ENCODE data around the gene PDZD8.
A peak's percentile ranks its signal among the peaks of the same experiment; 100 is the strongest.

The PDZD8 gene

DNA sequence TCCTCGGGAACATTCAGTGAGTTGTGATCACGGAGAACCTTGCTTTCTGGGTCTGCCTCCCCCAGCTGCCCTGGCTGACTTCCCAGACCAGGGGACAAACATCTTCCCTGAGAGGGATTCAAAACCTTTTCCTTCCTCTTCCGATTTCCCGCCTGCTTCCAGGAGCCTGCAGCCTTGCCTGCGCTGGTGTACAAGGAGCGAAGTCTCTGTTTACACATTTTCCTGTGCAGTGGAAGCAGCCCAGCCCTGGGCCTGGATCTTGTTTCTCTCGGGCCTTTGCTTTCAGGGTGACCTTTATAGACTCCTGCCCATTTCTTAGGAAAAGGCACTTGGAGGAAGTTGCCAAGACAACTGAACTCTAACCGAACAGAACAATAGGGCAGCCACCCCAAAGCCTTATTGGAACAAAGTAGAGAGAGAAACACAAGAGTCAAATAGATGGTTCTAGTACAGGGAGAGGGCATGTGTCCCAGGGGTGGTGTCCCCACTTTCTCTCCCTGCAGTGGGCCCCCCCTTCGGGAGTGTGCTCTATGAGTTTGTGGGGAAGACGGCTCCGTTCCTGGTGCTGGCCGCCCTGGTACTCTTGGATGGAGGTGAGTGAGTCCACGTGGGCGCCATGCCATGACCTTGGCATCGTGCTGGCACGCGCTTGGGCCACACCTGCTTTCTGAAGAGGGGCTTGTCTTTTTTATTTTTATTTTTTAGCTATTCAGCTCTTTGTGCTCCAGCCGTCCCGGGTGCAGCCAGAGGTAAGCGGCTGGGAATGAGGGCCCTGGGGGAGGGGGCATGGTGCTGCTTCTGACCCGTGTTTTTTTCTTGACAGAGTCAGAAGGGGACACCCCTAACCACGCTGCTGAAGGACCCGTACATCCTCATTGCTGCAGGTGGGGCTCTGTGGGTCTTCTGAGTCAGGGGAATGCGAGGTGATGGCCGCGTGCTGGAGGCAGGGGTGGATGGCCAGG, 120.2 kb downstream of the PDZD8 start:
- Histone ChIP-seq H3K36me3 (ENCODE audit: insufficient read depth, low read length) (no peaks in the 10 kb centered on the region), H3K9ac (ENCODE audit: low read depth, low read length) (no peak overlapping the region), H3K4me1 (ENCODE audit: insufficient read depth, low read length) (peaks cover 11% of the 10 kb centered on the region; the same call in 1 of the 2 replicates), H3K9me3 (ENCODE audit: control insufficient read depth, insufficient read depth, low read length) (no peaks in the 10 kb centered on the region)

DNA sequence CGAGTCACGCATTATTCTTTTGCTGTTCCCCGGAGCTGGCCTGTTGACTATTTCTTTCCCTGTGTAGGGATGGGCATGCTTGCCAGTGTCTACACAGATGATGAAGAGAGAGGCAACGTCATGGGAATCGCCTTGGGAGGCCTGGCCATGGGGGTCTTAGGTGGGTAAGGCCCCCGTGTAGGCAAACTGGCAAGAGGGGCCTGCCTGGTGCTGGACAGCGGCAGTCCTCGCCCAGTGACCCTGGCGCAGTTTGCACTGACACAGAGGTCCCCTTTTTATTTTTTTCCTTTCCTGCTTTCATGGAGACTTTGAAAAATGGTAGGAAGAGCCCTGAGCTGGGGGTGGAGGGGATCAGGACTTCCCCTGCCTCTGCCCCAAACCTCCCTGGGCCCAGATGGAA, 120.9 kb downstream of the PDZD8 start:
- H3K36me3 ChIP-seq (ENCODE audit: insufficient read depth, low read length) = no peaks in the 10 kb centered on the region
- H3K9ac ChIP-seq (ENCODE audit: low read depth, low read length) = no peak overlapping the region
- peaks cover 4% of the 10 kb centered on the region; the same call in 1 of the 2 replicates for H3K4me1 ChIP-seq (ENCODE audit: insufficient read depth, low read length)
- H3K9me3 ChIP-seq (ENCODE audit: control insufficient read depth, insufficient read depth, low read length) = no peaks in the 10 kb centered on the region

DNA sequence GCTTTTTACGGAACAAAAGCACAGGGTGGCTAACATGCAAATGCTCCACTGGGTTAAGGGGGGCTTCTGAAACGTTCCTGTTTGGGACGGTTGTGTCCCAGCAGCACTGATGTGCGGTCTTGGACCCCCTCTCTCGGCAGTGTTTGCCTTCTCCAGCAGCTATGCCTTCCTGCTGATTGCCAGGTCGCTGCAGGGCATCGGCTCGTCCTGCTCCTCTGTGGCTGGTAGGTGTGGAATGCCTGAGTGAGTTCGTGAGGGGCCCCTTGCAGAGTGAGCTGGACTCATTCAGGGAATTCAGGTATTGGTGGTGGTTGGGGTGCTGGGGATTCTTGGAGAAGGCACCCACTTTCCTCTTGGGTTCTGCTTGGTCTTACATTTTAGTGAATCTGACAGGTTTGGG, 121.3 kb downstream of the PDZD8 start:
- H3K9ac ChIP-seq (ENCODE audit: low read depth, low read length) = no peak overlapping the region

GRCh38 chr10:117250411-117250810, 124.8 kb downstream of the PDZD8 start:
- Histone ChIP-seq H3K9me3 (ENCODE audit: control insufficient read depth, insufficient read depth, low read length) (no peaks in the 10 kb centered on the region), H3K9ac (ENCODE audit: low read depth, low read length) (no peak overlapping the region), H3K4me1 (ENCODE audit: insufficient read depth, low read length) (peaks cover 4% of the 10 kb centered on the region; the same call in 1 of the 2 replicates), H3K36me3 (ENCODE audit: insufficient read depth, low read length) (no peaks in the 10 kb centered on the region)

More for the DNA sequence above, 121.3 kb downstream of the PDZD8 start:
- Histone ChIP-seq H3K4me1 (ENCODE audit: insufficient read depth, low read length) (peaks cover 4% of the 10 kb centered on the region; the same call in 1 of the 2 replicates), H3K9me3 (ENCODE audit: control insufficient read depth, insufficient read depth, low read length) (no peaks in the 10 kb centered on the region), H3K36me3 (ENCODE audit: insufficient read depth, low read length) (no peaks in the 10 kb centered on the region)

DNA sequence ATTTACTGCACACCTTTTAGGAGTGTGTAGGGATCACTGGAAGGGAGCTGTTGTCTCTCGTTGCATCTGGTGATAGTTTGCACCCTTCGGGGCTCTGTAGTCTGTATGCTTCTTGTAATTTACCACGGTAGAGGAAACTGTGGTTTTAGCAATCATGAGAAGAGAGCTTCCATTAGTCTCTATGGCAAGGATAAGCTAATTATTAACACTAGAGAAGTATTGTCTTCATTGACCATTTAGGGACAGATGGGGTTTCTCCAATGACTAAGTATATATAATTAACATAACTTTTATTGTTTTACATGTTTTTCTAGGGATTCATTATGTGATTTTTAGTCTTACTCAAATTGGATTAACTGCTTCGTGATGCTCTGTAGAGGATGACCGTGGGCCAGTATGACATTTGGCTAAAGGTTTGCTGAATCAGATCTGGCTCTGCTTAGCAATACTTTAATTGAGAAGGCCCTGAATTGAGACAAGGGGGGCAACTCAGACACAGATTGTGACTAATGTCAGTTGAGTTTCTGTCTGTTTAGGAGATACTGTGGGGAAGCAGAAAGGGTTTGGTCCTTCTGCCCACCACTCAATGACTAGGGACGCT, 125.6 kb downstream of the PDZD8 start:
- no peaks in the 10 kb centered on the region for H3K9me3 ChIP-seq (ENCODE audit: control insufficient read depth, insufficient read depth, low read length)
- no peak overlapping the region for H3K9ac ChIP-seq (ENCODE audit: low read depth, low read length)
- no peaks in the 10 kb centered on the region for H3K36me3 ChIP-seq (ENCODE audit: insufficient read depth, low read length)
- peaks cover 4% of the 10 kb centered on the region; the same call in 1 of the 2 replicates for H3K4me1 ChIP-seq (ENCODE audit: insufficient read depth, low read length)

- H3K36me3 ChIP-seq (ENCODE audit: insufficient read depth, low read length) = no peaks in the 10 kb centered on the region
- H3K9me3 ChIP-seq (ENCODE audit: control insufficient read depth, insufficient read depth, low read length) = no peaks in the 10 kb centered on the region
- no peaks in the 10 kb centered on the region for H3K4me1 ChIP-seq (ENCODE audit: insufficient read depth, low read length)
- no peak overlapping the region for H3K9ac ChIP-seq (ENCODE audit: low read depth, low read length)
These were observed 126.3 kb downstream of the PDZD8 start for GRCh38 chr10:117248750-117249465.

GRCh38 chr10:117246997-117247671, 128.1 kb downstream of the PDZD8 start:
- no peak overlapping the region for H3K9ac ChIP-seq (ENCODE audit: low read depth, low read length)
- H3K36me3 ChIP-seq (ENCODE audit: insufficient read depth, low read length) = no peaks in the 10 kb centered on the region
- H3K9me3 ChIP-seq (ENCODE audit: control insufficient read depth, insufficient read depth, low read length) = no peaks in the 10 kb centered on the region
- H3K4me1 ChIP-seq (ENCODE audit: insufficient read depth, low read length) = no peaks in the 10 kb centered on the region

DNA sequence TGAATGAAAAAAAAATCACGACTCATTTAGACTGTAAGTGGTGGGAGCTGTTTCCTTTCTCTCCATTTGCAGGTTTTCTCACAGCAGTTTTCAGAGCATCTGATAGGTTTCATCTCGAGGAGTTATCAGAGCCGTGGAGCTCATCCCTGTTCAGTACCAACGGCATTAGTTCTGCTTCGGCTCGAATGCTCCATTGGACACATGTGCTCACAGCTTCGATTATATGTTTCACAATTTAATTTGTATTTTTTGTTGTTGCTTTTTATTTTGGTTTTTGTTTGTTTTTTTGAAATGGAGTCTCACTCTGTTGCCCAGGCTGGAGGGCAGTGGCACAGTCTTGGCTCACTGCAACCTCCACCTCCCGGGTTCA, 132.8 kb downstream of the PDZD8 start:
- no peaks in the 10 kb centered on the region for H3K4me1 ChIP-seq (ENCODE audit: insufficient read depth, low read length)
- H3K9me3 ChIP-seq (ENCODE audit: control insufficient read depth, insufficient read depth, low read length) = no peaks in the 10 kb centered on the region

DNA sequence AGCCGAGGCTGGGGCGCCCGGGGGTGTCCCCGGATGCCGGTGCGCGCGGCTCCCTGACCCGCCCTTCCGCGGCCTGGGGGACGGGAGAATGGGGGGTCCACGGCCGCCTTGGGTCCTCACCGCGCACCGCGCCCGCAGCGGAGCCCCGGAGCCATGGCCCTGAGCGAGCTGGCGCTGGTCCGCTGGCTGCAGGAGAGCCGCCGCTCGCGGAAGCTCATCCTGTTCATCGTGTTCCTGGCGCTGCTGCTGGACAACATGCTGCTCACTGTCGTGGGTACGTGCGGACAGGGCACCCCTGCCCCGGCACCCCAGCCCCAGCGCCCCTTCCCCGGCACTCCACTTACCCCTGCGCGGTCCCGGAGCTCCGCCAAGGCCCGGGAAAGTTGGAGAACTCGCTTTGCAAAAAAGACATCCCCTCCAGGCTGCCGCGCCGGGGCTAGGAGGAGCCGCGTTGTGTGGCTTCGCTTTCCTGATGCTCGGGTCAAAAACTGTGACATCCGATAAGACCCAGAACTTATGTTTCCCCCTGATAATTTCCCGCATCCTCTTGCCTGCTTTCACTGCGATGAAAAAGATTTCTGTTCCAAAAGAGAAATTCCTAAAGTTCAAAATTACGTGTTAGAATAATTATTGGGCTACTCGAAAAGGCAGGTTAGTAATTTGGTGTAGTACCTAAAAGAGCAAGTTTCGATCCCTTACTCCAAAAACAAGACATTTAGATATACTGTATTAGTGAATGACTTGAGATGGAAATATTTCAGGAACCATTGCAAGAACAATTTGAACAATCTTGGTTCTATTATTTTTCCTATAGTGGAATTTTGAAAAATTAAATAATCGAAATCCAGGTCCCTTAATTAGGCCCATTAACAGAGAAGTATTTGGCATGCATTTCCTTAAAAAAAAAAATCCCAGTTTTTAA, 133.4 kb downstream of the PDZD8 start:
- Histone ChIP-seq H3K9me3 (ENCODE audit: control insufficient read depth, insufficient read depth, low read length) (no peaks in the 10 kb centered on the region), H3K4me1 (ENCODE audit: insufficient read depth, low read length) (no peaks in the 10 kb centered on the region), H3K9ac (ENCODE audit: low read depth, low read length) (peak overlapping the region; percentile 59; the same call in 1 of the 2 replicates), H3K36me3 (ENCODE audit: insufficient read depth, low read length) (no peaks in the 10 kb centered on the region)

More for the DNA sequence above, 132.8 kb downstream of the PDZD8 start:
- Histone ChIP-seq H3K36me3 (ENCODE audit: insufficient read depth, low read length) (no peaks in the 10 kb centered on the region), H3K9ac (ENCODE audit: low read depth, low read length) (no peak overlapping the region)

DNA sequence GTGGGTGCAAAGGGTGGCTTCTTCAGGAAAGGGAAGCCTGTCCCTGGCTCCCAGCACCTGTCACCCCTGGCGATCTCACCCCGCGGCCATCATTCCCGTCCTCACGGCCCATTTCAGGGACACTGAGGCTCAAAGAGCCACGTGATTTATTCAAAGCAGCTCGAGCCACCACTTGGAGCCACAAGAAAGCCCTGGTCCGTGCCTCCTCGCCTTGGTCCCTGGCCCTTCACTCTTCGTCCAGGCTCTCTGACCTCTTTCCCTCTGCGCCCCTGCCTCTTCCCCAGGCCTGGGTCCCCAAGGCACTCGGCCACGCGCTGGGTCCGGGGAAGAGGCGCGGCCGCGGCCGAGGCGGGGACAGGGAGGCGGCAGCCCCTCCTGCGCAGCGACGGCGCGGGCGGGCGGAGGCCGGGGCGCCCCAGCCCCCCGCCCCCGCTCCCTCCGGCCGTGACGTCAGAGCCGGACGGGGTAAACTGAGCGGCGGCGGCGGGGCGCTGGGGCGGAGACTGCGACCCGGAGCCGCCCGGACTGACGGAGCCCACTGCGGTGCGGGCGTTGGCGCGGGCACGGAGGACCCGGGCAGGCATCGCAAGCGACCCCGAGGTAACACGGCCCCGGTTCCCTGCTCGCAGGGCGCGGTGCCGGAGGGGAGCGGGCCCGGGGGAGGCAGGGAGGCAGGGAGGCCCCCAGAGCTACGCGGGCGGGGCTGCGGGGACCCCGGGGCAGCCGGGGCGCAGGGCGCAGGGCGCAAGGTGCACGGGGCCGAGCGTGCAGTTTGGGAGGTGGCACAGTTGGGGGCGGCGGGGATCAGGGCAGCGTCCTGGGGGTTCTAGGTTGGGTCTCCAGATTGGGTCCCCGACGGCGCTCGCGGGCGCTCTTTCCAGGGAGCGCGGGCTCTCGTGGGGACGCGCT, 134.4 kb downstream of the PDZD8 start, which contains the start of gene SLC18A2:
TSS of gene SLC18A2 (plus strand) at position 494 of the 909 bp plus-strand sequence. CDS start 580 bp downstream, outside the sequence.
- Histone ChIP-seq H3K4me1 (ENCODE audit: insufficient read depth, low read length) (no peaks in the 10 kb centered on the region), H3K9ac (ENCODE audit: low read depth, low read length) (peak within 1 kb of the TSS; percentile 59), H3K36me3 (ENCODE audit: insufficient read depth, low read length) (no peaks in the 10 kb centered on the region), H3K9me3 (ENCODE audit: control insufficient read depth, insufficient read depth, low read length) (no peaks in the 10 kb centered on the region)

DNA sequence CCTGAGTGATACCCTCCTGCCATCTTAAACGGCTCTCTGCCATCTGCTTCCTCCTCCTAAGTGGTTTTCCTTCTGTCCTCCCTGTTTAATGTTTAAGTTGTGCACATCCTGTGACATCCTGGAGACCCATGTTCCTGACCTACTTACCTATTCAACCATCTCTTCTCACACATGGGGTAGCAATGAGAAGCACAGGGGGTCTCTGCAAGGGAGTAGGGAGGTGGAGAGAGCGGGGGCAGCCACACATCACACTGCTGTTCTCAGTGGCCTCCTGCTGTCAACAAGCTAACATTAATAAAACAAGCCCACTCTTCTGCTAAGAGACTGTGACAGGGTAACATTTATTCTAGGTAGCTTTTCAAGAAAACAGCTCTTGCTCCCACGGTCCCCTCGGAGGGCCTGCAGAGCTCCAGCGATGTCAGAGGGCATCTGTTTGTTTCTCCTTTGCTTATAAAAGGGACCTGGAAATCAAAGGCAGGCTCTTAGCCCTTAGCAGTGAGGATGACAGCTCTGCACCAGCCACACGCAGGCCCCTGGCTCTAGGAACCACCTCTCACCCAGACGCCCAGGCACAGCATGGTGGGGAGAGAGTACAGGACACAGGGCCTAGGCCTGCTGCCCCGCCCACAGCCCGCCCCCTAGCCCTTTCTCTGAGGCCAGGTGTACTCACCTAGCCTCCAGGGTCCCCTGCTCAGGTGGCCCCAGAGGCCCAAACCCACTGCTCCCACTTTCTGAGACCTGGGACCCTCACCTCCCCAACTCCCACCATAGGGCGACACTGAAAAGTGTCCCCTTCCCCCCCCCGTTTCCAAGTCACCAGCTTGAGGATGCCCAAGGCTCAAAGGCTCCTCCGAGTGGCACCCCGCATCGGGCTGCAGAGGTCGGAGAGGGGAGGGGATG, 135.3 kb downstream of the PDZD8 start:
- Histone ChIP-seq H3K9me3 (ENCODE audit: control insufficient read depth, insufficient read depth, low read length) (no peaks in the 10 kb centered on the region), H3K9ac (ENCODE audit: low read depth, low read length) (peak overlapping the region; percentile 59), H3K4me1 (ENCODE audit: insufficient read depth, low read length) (no peaks in the 10 kb centered on the region), H3K36me3 (ENCODE audit: insufficient read depth, low read length) (no peaks in the 10 kb centered on the region)

- H3K36me3 ChIP-seq (ENCODE audit: insufficient read depth, low read length) = no peaks in the 10 kb centered on the region
- H3K9me3 ChIP-seq (ENCODE audit: control insufficient read depth, insufficient read depth, low read length) = no peaks in the 10 kb centered on the region
- no peaks in the 10 kb centered on the region for H3K4me1 ChIP-seq (ENCODE audit: insufficient read depth, low read length)
- H3K9ac ChIP-seq (ENCODE audit: low read depth, low read length) = no peak overlapping the region
These were observed 136.2 kb downstream of the PDZD8 start for GRCh38 chr10:117239051-117239450.
